Hypothalamus (tissue), 51 donors: ENCODE measurements around the gene FLII.
A peak's percentile ranks its signal among the peaks of the same experiment; 100 is the strongest.

ENCODE experiments used
- DNase-seq, 51 donors: peaks; one replicate each; lab custom pipeline; 2025; lab: John Stamatoyannopoulos, UW

Gene FLII

DNA sequence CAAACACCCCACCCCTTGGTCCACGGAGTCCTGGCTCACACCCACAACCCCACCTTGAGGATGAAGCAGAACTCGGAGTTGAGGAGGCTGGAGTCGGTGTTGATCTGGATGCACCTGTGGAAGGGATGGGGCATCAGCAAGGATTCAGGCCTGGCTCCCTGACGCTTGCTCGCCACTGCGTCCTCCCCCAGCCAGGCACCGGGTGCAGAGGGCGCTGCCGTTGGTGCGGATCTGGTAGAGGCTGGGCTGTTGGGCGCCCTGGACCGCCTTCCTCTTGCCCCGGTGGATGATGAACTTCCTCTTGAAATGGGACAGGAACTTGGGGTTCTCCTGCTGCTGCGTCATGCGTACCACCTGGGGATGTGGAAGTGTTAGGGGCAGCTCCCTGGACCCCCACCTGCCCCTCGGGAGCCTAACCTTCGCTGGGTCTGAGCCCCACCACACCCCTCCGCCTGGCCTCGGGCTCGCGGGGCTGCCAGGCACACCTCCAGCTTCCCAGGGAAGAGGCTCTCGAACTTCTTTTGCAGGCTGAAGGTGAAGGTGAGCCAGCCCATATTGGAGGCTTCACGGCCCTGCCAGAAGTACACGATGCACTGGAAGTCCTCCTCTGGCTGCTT, 12.3 kb downstream of the FLII start:
- no peak for DNase-seq

DNA sequence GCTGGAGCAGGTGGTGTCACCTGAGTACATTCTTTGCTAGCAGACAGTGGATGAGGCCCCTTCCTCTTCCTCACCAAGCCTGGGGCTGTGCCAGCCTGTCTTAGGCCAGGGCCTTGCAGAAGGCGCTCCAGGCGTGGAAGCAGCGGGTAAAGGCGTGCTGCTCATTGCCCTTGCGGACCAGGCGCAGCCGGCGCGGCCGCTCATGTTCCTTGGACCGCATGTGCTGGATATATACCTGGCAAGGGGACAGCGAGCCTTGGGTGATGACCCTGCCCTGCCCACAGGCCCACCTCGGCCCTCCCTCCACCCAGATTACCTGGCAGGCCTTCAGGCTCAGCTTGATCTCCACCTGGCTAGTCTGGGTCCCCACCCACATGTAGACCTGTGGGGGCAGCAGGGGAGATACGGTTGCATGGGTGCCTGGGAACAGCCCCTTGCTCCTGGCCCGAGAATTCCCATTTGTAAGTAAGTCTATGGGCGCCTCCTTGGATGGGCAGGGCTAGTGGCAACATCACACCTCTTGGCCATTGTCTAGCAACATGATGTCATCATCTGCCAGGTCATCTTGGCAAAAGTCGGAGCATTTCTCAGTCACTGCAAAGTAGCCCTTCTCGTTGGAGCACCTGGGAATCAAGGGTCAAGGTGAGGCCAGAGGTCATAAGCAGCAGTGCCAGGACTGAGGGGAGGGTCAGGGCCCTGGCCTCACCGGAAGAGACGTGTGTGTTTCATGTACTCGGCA, 13.3 kb downstream of the FLII start:
- DNase-seq: no peak

DNA sequence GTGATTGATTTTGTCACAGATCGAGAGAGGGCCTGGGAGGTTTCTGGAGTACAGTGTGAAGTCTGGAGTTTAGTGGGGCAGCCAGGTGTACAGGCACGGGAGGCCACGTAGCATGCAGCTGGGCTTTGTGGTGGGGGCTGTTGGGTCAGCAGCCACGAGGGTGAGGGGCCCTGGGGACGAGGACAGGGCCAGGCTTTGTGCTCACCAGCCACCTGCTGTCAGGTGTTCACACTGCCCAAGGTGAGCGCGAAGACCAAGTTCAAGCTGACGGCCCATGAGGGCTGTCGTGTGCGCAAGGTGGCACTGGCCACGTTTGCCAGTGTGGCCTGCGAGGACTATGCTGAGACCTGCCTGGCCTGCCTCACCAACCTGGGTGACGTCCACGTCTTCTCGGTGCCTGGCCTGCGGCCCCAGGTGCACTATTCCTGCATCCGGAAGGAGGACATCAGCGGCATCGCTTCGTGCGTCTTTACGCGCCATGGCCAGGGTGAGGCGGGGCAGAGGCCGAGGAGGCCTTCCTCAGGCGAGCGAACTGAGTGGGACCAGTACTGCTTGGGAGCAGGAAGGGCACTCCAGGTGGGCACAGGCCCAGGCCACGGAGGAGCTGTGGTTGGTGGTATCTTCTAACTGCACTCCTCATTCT, 17.2 kb downstream of the FLII start:
- no peak for DNase-seq

DNA sequence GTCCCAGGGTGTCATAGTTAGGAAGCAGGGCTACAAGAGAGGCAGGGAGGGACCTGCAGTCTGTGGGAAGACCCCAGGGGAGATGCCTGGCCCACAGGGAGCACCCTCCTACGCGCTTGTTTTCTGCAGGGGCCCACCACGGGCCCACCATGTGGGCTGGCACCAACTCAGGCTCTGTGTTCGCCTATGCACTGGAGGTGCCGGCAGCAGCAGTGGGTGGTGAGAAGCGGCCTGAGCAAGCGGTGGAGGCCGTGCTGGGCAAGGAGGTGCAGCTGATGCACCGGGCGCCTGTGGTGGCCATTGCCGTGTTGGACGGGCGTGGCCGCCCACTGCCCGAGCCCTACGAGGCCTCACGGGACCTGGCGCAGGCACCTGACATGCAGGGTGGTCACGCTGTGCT, 18.1 kb downstream of the FLII start:
- no peak for DNase-seq

DNA sequence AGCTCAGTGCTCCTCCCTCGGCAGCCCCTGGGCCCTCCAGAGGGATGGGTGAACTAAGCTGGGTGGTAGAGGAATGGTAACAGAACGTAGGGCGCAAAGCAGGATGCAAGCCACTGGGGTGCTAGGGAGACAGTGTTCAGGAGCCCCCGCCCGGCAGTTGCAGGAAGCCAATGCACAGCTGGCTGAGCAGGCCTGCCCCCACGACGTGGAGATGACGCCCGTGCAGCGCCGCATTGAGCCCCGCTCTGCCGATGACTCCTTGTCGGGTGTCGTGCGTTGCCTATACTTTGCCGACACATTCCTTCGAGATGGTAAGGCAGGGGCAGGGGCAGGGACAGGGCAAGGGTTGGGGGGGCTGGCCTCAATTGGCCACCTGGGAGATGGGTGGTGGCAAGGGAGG, 20.2 kb downstream of the FLII start:
- no peak for DNase-seq

DNA sequence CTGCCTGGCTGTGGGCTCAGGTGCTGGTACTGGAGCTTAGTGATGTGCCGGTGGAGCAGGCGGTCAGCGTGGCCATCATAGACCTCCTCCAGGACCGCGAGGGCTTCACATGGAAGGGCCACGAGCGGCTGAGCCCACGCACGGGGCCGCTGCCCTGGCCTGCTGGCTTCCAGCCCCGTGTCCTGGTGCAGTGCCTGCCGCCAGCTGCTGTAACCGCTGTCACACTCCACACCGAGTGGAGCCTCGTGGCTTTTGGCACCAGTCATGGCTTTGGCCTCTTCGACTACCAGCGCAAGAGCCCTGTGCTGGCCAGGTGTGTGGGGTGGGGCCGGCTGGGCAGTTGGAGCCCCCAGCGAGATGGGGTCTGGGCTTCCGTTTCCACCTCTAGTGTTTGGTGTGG, 21.1 kb downstream of the FLII start:
- no peak for DNase-seq

DNA sequence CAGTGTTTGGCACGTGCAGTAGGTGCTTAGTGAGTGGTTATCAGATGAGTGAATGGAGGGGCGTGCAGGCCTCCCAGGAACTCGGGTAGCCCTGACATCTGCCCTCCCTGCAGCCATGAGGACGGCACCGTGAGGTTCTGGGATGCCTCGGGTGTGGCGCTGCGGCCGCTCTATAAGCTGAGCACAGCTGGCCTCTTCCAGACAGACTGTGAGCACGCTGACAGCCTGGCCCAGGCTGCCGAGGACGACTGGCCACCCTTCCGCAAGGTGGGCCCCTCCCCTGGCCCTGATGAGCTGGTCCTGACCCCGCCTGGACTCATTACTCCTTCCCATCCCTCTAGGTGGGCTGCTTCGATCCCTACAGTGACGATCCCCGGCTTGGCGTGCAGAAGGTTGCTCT, 22.0 kb downstream of the FLII start:
- DNase-seq: no peak

DNA sequence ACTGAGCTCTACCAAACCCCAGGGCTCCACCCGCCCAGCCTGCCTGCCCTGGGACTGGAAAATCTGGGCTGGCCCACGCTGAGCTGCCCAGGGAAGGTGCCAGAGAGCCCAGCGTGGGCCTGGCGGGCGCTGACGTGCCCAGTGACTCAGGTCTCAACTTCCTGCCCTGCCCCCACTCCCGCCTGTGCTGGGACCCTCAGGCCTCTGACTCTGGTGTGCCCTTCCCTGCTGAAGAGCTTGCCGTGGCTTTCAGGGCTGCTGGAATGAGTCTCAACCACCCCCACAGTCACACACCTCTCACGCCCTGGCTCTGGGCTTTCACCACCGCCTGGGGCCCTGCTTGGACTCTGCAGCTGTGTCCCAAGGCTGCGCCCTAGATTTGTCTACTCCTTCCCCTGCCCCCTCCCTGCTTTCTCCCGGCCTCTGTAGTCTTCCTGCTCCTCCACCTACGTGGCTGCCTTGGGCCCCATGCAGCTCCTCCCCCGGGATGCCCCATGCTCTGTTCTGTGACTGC, 22.7 kb downstream of the FLII start:
- DNase-seq: peak in 1 of 51 donors; percentile 24

DNA sequence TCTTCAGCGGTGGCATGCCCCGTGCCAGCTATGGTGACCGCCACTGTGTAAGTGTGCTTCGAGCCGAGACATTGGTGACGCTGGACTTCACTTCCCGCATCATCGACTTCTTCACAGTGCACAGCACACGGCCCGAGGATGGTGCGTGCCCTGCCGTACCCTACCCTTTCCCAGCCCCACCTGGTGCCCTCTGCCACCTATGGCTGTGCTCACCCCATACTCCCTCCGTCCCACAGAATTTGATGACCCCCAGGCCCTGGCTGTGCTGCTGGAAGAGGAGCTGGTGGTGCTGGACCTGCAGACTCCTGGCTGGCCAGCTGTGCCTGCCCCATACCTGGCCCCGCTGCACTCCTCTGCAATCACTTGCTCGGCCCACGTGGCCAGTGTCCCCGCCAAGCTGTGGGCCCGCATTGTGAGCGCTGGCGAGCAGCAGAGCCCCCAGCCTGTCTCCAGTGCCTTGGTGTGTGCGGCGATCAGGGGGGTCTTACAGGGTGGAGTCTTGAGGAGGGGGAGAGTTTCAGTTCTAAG, 23.6 kb downstream of the FLII start:
- DNase-seq: no peak

DNA sequence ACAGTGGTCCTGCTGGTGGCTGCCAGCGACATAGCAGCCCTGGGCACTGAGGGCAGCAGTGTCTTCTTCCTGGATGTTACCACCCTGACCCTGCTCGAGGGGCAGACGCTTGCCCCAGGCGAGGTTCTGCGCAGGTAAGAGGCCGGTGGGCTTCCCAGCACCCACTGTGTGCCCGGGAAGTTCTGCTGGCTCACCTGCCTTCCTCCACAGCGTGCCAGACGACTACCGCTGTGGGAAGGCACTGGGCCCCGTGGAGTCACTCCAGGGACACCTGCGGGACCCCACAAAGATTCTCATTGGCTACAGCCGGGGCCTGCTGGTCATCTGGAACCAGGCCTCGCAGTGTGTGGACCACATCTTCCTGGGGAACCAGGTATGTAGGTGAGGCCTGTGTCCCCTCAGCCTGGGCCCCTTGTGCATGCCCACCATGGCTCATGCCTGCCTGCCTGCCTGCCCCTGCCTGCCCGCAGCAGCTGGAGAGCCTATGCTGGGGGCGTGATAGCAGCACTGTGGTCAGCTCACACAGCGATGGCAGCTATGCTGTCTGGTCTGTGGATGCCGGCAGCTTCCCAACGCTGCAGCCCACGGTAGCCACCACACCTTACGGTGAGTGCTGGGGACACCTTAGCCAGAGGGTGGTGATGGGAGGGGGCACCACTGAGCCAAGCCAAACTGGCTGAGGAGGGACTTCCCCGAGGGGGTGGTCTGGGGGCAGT, 24.6 kb downstream of the FLII start:
- no peak for DNase-seq

DNA sequence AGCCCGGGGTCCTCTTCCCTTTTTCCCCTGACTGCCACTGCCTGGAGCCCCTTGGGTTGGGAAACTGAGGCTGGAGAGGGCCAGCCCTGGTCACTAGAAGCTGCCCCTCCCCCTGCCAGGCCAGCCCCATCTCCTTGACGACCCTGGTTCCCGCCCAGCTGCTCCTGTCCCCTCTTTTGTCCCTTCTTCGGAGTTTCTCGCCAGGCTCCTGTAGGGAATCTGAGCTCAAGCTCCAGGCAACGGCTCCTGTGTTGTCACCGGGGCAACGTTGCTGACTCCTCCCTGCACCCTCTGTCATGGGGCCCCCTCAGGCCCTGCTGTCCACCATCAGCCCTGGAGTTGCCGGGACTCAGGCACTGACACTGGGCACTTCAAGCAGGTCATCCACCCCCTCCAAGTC, 27.4 kb downstream of the FLII start:
- DNase-seq: peak in 25 of 51 donors; percentile 16 to 66 (median 46)

DNA sequence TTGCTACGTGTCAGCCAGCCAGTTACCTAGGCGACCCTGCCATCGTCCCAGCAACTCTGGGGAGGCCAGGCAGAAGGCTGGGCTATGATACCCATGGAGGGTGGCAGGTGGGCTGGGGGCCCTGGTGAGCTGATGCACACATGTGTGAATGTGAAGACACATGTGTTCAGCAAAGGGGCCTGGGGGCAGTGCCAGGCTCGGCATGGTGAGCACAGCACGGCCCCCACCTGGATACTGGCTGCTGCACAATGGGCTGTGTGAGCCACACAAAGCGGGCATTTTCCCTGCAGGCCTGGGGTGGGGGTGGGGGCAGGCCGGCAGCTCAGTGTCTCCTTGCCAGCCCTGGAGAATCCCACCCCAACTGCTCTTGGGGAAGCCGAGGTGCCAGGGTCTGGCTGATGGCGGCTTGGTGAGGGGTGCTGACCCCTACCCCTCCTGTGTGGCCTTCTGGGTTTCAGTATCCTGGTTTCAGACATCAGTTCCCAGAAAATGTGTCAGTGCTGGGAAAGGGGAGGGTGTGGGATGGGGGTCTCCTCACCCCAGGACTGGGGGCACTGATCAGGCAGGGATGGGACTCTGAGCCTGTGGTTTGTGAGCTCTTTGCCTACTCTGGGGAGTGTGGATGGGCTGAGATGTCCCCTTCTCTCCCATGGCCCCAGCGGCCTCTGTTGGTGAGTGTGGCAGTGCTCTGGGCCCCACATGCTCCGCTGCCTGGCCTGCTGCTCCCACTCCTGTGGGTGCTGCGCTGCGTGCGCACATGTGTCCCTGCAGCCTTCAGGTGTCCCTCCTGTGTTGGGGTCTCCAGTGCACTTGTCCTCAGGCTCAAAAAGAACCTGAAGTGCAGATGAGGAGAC, 28.0 kb downstream of the FLII start:
- peak in 46 of 51 donors; percentile 11 to 93 (median 74) for DNase-seq

DNA sequence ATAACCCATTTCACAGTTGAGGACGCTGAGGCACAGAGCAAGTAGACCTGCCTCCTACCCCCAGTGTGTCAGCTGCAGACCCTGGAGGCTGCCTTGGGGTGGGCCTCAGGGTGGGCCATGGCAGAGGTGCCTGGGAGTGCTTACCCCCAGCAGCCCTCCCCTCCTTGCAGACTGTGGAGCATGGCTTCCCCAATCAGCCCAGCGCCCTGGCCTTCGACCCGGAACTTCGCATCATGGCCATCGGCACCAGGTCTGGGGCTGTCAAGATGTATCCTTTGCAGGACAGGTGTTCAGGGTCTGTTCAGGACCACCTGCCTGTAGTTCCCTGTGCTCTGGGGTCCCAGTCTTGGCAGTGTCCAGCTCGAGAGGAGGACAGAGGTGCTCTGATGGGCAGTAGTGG, 28.8 kb downstream of the FLII start:
- no peak for DNase-seq

DNA sequence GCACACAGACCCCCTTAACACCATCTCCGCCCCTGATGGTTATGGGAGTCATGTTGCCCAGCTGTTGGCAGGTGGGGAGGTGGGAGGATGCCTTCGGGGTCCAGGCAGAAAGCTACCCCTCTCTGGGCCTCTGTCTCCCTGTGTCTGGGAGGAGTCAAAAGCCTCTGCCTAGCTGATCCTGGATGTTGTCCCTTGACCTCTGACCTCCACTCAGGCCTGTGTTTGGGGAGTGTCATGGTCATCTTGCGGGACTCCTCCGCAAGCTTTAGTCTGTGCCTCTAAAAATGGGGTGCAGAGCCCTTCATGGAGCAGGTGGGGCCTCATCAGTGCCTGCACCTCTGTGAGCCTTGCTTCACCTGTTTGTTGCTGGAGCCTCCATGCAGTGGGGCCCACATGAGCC, 29.3 kb downstream of the FLII start:
- DNase-seq: no peak

DNA sequence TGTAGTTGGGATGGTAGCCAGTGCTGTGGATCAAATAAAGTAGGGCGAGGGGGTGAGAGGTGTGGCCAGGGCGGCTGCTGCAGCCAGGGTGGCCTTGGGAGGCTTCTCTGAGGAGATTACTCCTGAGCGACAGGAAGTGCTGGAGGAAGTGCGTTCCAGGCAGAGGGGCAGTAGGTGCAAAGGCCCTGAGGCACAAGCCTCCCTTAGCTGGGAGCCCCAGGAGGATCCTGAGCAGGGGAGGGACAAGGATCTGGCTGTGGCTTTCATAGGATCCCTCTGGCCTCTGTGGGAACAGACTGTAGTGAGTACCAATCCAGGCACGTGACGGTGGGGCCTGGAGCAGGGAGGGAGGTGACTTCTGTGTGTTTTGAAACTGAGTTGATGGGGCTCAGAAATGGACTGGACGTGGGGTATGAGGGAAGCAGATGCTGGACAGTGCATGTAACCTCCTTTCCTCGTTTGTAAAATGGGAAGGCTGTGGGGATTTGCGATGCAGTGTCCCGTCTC, 30.3 kb downstream of the FLII start:
- peak in 2 of 51 donors; percentile 15 to 25 for DNase-seq

DNA sequence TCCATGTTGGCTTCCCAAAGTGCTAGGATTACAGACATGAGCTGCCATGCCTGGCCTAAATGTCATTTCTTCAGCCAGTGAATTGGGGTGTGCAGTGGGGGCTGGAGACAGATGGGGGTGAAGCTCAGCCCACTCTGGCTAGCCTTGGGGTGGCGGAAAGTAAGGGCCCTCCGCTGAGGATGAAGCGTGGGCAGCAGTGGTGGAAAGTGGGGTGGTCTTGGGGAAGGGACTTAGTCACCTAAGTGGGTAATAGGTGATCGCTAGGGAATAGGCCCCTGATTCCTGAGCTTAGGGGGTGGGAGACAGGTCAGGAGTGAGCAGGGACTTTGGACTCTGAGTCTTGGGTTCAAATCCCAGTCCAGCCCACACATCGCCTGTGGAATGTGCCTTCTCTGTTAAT, 30.9 kb downstream of the FLII start:
- no peak for DNase-seq

DNA sequence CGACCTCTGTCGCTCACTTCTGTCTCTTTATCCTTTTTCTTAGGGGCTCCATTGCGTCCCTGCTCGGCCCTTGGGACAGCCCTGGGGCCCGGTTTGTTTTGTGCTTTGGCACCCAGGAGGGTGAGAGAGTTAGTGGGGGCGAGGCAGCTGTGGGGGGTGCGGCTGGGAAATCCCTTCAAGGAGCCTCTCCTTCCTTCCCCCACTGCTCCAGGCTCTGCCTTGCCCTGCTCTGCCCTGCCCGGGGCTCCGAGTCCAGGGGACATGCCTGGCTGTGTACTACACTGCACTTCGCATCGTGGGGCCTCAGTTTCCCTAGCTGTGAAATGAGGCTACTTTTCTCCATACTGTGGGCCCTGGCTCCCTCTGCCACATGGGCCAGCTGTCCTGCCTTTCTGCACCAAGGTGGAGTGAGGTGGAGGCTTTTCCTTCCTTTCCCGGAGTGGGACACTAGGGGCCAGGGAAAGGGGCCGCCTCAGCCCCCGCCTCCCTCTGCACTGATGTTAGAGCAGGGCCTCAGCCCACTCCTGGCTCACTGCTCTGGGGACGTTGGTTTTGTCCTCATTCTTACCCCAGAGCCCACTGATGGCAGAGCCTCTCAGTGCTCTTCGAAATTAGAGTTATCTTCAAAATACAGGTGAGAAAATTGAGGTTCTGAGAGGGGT, 32.1 kb downstream of the FLII start:
- peak in 1 of 51 donors; percentile 59 for DNase-seq

DNA sequence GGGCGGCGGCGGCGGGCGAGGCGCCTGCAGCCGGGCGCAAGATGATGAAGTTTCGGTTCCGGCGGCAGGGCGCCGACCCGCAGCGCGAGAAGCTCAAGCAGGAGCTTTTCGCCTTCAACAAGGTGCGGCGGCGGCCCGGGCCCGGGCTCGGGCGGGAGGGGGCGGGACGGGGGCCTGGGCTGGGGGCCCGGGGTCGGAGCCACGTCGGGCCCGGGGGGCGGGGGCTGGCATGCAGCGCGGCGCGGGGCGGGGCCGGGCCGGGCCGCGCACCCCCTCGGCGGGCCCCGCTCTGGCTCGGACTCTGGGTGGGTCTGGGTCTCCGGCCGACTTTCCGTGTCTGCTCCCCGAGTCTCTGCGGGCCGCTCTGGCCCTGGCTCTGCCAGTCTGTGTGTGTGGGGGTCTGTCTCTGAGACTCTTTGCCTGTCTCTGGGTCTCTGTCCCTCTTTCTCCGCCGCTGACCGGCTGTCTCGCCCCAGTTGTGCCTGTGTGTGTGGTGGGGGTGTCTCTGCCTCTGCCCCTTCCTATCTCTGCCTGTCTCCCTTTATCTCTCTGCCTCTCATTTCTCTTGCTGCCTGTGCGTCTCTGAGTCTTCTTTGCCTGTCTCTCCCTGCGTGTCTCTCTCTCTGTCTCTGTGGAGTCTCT, 32.8 kb downstream of the FLII start:
- peak in 15 of 51 donors; percentile 43 to 75 (median 64) for DNase-seq
